Astrocyte of the cerebellum (primary cell): Measurements from ENCODE around the gene FABP6.
"Not testable (repeated sequence)": the region's sequence is repeated elsewhere in the genome, so short reads cannot be mapped to it uniquely, and the experiment has no call there.

Source experiments
- DNase-seq: peaks from one replicate; pipeline ENCODE4 v3.0.0-alpha.2; 2011; ENCODE audit warnings: low read depth
- H3K4me3 ChIP-seq: 2 replicates; pipeline ENCODE4 v1.5.1; 2011; ENCODE audit warnings: mild to moderate bottlenecking, low read depth, low read length, moderate library complexity
- in situ Hi-C: cut with HindIII; loops from 2 replicates; pipeline ENCODE4 v1.10.0; 2017; ENCODE audit warnings: low sequenced_read_pairs
- TF ChIP-seq, protein P1 (sequence below): IDR thresholded peaks from 2 replicates; pipeline ENCODE4 v1.5.1; 2012; ENCODE audit warnings: low read length, low read depth, moderate library complexity, mild to moderate bottlenecking; ENCODE audit errors: missing control alignments

FABP6 gene

GRCh38 chr5:160233215-160233614, 3.9 kb downstream of the FABP6 start:
- TF ChIP-seq, protein P1, sequence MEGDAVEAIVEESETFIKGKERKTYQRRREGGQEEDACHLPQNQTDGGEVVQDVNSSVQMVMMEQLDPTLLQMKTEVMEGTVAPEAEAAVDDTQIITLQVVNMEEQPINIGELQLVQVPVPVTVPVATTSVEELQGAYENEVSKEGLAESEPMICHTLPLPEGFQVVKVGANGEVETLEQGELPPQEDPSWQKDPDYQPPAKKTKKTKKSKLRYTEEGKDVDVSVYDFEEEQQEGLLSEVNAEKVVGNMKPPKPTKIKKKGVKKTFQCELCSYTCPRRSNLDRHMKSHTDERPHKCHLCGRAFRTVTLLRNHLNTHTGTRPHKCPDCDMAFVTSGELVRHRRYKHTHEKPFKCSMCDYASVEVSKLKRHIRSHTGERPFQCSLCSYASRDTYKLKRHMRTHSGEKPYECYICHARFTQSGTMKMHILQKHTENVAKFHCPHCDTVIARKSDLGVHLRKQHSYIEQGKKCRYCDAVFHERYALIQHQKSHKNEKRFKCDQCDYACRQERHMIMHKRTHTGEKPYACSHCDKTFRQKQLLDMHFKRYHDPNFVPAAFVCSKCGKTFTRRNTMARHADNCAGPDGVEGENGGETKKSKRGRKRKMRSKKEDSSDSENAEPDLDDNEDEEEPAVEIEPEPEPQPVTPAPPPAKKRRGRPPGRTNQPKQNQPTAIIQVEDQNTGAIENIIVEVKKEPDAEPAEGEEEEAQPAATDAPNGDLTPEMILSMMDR: no peak
- in situ Hi-C loops: loop anchor here (10.0 kb wide), 1 partner anchor 72 kb away; no protein-coding TSS in a partner anchor
- DNase-seq: no peak
- H3K4me3 ChIP-seq: no peak overlapping the region

- H3K4me3 ChIP-seq: no peak overlapping the region
- in situ Hi-C loops: loop anchor here (10.0 kb wide), 1 partner anchor 69 kb away; no protein-coding TSS in a partner anchor
- TF ChIP-seq, protein P1: no peak
- no peak for DNase-seq
Observed at GRCh38 chr5:160235731-160236130, 6.4 kb downstream of the FABP6 start.

DNA sequence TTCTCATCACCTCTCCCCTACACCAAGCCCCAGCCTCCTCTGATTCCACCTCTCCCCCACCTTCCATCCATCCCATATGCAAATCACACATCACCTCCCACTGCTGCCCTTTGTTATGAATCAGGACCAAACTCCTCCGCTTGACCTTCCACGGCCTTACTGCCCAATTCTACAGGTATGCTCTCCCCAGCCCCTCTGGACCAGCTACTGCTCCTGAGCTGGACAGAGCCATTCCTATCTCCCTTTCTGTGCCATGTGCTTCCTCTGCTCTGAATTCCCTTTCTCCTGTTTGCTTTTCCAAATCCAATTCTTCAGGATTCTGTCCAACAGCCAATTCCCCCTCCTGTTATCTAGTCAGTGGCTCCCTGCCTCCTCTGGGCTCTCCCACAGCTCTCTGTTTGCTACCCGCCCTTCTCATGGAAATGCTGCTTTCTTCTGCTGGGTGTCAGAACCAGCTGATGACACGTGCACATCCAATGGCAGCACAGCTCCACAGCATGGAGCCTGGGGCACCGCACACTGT, 8.3 kb downstream of the FABP6 start:
- no peak for DNase-seq
- TF ChIP-seq, protein P1: no peak
- in situ Hi-C loops: loop anchor here (10.0 kb wide), 1 partner anchor 67 kb away; no protein-coding TSS in a partner anchor
- no peak overlapping the region for H3K4me3 ChIP-seq

DNA sequence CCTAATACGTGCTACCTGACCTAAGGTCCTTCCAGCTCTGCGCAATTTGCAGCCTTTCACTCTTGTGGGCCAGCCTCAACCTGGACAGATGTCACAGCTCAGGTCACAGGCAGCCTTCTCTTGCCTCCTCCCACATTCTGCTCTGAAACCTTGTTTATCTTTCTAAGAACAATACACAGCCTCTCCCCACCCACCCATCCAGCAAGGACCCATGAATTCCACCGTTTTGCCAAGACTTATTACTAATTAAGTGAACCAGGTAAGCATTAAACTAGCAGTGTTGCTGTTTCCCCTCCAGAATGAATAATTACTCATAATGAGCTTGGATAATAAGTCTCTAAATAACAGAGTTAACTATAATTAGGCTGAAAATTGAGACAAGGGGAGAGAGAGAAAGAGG, 11.0 kb downstream of the FABP6 start:
- in situ Hi-C loops: no loop called here
- DNase-seq: no peak
- no peak overlapping the region for H3K4me3 ChIP-seq
- TF ChIP-seq, protein P1: no peak

- no peak for DNase-seq
- in situ Hi-C loops: no loop called here
- TF ChIP-seq, protein P1: no peak
- H3K4me3 ChIP-seq: no peak overlapping the region
Observed at GRCh38 chr5:160242145-160242544, 12.8 kb downstream of the FABP6 start.

DNA sequence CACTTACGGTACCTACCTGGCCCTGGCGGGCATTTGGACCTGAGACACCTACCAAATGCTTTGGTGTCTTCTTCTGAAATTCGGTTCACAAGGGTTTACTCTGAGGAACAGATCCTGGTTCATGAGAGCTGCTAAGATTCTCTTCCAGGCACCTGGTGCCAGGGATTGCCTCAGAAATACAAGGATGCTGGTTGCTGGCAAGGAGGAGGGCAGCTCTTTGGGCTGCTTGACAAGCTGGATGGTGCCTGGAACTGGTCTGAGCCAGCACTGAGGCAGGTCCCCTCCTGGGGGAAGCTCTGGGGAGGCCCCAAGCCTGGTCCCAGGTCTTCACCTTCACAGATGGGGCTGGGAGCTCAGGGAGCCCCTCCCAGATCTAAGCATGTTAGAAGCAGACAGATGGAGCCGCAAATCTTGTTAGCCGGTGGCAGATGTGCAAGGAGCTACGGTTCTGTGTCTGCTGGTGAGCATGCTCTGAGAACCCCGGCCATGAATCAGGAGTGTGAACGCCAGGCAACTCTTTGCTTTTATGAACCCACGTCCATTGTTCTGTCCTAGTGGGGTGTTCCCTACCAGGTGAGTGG, 16.3 kb downstream of the FABP6 start:
- in situ Hi-C loops: no loop called here
- TF ChIP-seq, protein P1: no peak
- no peak for DNase-seq
- H3K4me3 ChIP-seq: no peak overlapping the region

DNA sequence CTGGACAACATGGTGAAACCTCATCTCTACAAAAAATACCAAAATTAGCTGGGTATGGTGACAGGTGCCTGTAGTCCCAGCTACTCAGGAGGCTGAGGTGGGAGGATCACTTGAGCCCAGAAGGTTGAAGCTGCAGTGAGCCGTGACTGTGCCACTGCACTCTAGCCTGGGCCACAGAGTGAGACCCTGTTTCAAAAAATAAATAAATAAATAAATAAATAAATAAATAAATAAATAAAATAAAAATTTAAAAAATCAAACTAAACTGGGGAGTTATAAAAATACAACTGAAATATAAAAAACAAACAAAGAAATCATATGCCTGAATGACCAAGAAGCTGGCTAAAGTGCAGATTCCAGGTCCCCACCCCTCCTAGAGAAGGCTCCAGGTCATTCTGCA, 20.3 kb downstream of the FABP6 start:
- in situ Hi-C loops, DNase-seq, H3K4me3 ChIP-seq: not testable (repeated sequence)
